OCI-LY1 (cell line): Measurements from ENCODE around the gene PCLO.

Source experiments
- H2AFZ ChIP-seq: fragments of 200-600 bp; sonication (generic), shearing (Covaris generic); 2 replicates; pipeline ENCODE4 v1.6.0; 2014; ENCODE audit warnings: antibody characterized with exemption, mild to moderate bottlenecking, low read length
- H3F3A ChIP-seq: fragments of 200-600 bp; sonication (generic), shearing (Covaris generic); 2 replicates; pipeline ENCODE4 v1.6.0; 2014; ENCODE audit warnings: mild to moderate bottlenecking, antibody characterized with exemption, low read length, moderate library complexity; ENCODE audit not compliant: insufficient read depth
- H3K27ac ChIP-seq: fragments of 200-600 bp; sonication (generic); 2 replicates; pipeline ENCODE4 v1.5.1; 2014; ENCODE audit warnings: low read length, mixed run types, mild to moderate bottlenecking, low read depth; ENCODE audit not compliant: poor library complexity, severe bottlenecking
- H3K27me3 ChIP-seq: fragments of 200-600 bp; sonication (generic); 2 replicates; pipeline ENCODE4 v1.6.0; 2014; ENCODE audit warnings: antibody characterized with exemption, mild to moderate bottlenecking, low read length, moderate library complexity; ENCODE audit not compliant: insufficient read depth
- H3K36me3 ChIP-seq: fragments of 200-600 bp; sonication (generic); 2 replicates; pipeline ENCODE4 v1.6.1; 2014; ENCODE audit warnings: mild to moderate bottlenecking, antibody characterized with exemption, low read length, moderate library complexity, mixed read lengths; ENCODE audit not compliant: insufficient read depth
- H3K4me1 ChIP-seq: fragments of 200-600 bp; sonication (generic); 2 replicates; pipeline ENCODE4 v1.5.1; 2014; ENCODE audit warnings: mild to moderate bottlenecking, low read length, moderate library complexity; ENCODE audit not compliant: insufficient read depth, severe bottlenecking
- H3K4me2 ChIP-seq: fragments of 200-600 bp; sonication (generic), shearing (Covaris generic); 2 replicates; pipeline ENCODE4 v1.6.1; 2014; ENCODE audit warnings: low read length
- H3K4me3 ChIP-seq: fragments of 200-600 bp; sonication (generic); 2 replicates; pipeline ENCODE4 v1.5.1; 2014; ENCODE audit warnings: low read length, low read depth, mild to moderate bottlenecking, mixed read lengths; ENCODE audit not compliant: poor library complexity, severe bottlenecking
- H3K79me2 ChIP-seq: fragments of 200-600 bp; shearing (Covaris generic); 2 replicates; pipeline ENCODE4 v1.6.1; 2016; ENCODE audit warnings: mixed run types, low read length, mixed read lengths; ENCODE audit not compliant: insufficient read depth
- H3K9ac ChIP-seq: fragments of 200-600 bp; sonication (generic), shearing (Covaris generic); 2 replicates; pipeline ENCODE4 v1.6.1; 2014; ENCODE audit warnings: mild to moderate bottlenecking, low read length, mixed read lengths
- H3K9me2 ChIP-seq: fragments of 200-600 bp; sonication (generic), shearing (Covaris generic); 2 replicates; pipeline ENCODE4 v1.6.1; 2014; ENCODE audit warnings: low read depth, mild to moderate bottlenecking, low read length, mixed read lengths
- H3K9me3 ChIP-seq: fragments of 200-600 bp; shearing (Covaris generic); 2 replicates; pipeline ENCODE4 v1.6.1; 2014; ENCODE audit warnings: low read length, mixed read lengths
- H4K20me1 ChIP-seq: fragments of 200-600 bp; sonication (generic), shearing (Covaris generic); 2 replicates; pipeline ENCODE4 v1.6.0; 2016; ENCODE audit warnings: mild to moderate bottlenecking, low read length; ENCODE audit not compliant: insufficient read depth
- CTCF ChIP-seq: fragments of 200-600 bp; sonication (generic), shearing (Covaris generic); IDR thresholded peaks from 2 replicates; pipeline ENCODE4 v1.5.1; 2017; ENCODE audit warnings: mild to moderate bottlenecking, antibody characterized with exemption, low read length, moderate library complexity, mixed read lengths
- EZH2 ChIP-seq: fragments of 200-600 bp; sonication (generic), shearing (Covaris generic); IDR thresholded peaks from 2 replicates; pipeline ENCODE4 v1.8.0; 2017; ENCODE audit warnings: borderline replicate concordance, mixed run types, mild to moderate bottlenecking, antibody characterized with exemption, low read length, moderate library complexity, mixed read lengths

The PCLO gene

GRCh38 chr7:82950436-82950835 lies 212.2 kb downstream of the PCLO start:
- Histone ChIP-seq H3K9me3 (no peaks in the 10 kb centered on the region), H3K9ac (no peak overlapping the region), H3K27me3 (no peaks in the 10 kb centered on the region), H3K9me2 (no peaks in the 10 kb centered on the region), H3K4me1 (peaks cover 26% of the 10 kb centered on the region), H2AFZ (no peak overlapping the region), H3K27ac (no peak overlapping the region), H3K36me3 (no peaks in the 10 kb centered on the region), H3K4me2 (peak overlapping the region; percentile 5), H3F3A (no peaks in the 10 kb centered on the region), H3K4me3 (no peak overlapping the region), H4K20me1 (no peaks in the 10 kb centered on the region), H3K79me2 (no peaks in the 10 kb centered on the region)
- TF ChIP-seq EZH2 (no peak), CTCF (no peak)

GRCh38 chr7:82945480-82945879 lies 217.2 kb downstream of the PCLO start:
- H3K4me2 ChIP-seq = no peak overlapping the region
- no peaks in the 10 kb centered on the region for H3K79me2 ChIP-seq
- no peak overlapping the region for H3K4me3 ChIP-seq
- H3K27ac ChIP-seq = no peak overlapping the region
- H3K9ac ChIP-seq = no peak overlapping the region
- peaks cover 14% of the 10 kb centered on the region for H3K4me1 ChIP-seq
- no peaks in the 10 kb centered on the region for H3K27me3 ChIP-seq
- H2AFZ ChIP-seq = no peak overlapping the region
- TF ChIP-seq EZH2 (no peak), CTCF (no peak)
- no peaks in the 10 kb centered on the region for H3K9me2 ChIP-seq
- no peaks in the 10 kb centered on the region for H3K9me3 ChIP-seq
- no peaks in the 10 kb centered on the region for H3K36me3 ChIP-seq
- H4K20me1 ChIP-seq = no peaks in the 10 kb centered on the region
- H3F3A ChIP-seq = no peaks in the 10 kb centered on the region

GRCh38 chr7:82945056-82945455 lies 217.6 kb downstream of the PCLO start:
- Histone ChIP-seq H3K27me3 (no peaks in the 10 kb centered on the region), H3K4me1 (peaks cover 9% of the 10 kb centered on the region), H3F3A (no peaks in the 10 kb centered on the region), H3K9ac (no peak overlapping the region), H3K4me3 (no peak overlapping the region), H4K20me1 (no peaks in the 10 kb centered on the region), H3K36me3 (no peaks in the 10 kb centered on the region), H3K9me3 (no peaks in the 10 kb centered on the region), H3K9me2 (no peaks in the 10 kb centered on the region), H2AFZ (0 out of 2 replicates have a peak overlapping the region, but pooled peaks have one; percentile 40), H3K4me2 (no peak overlapping the region), H3K27ac (no peak overlapping the region), H3K79me2 (no peaks in the 10 kb centered on the region)
- no peak for TF ChIP-seq CTCF
- TF ChIP-seq EZH2 = no peak
